ENCODE measurements around the gene SLC30A2. TPM values are rescaled to one million over a fixed set of nuclear protein-coding genes. Genes with fewer than 3 reads are reported as not detected.

Gene SLC30A2
- total and polyA plus RNA-seq, 10 of the 15 experiments (the other 5 are each of a cell fraction or from before 2014, with no cell fraction given), result 0.13 TPM; not detected in 9

DNA sequence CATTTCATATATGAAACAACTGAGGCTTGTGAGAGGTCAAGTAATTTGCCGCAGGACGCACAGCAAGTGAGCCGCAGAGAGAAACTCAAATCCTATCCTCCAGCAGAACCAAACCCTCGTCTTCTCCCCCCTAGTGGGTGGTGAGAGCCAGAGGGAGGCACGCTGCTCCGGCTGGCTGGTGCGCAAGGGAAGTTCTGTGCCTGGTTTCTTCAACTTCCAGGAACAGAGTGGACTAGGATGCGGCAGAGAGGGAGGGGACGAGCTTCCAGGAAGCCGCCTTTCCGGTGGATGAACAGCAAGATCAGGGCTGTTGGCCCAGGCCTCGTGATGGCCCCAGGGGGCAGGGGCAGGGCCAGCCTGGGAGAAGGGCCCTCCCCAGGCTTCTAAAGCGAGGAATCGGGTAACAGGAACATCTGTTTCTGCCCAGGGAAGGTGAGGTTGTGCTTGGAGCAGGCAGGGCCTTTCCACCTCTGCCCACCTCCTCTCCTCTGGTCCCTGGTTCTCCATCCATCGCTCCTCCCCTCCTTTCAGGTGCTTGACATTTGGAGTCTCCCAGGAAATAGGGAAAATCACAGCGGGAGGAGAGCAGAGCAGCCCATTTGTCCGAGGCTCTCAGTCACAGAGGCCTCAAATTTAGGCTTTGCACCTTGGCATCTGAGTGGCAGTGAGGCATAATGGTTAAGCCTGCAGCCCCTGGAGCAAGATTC, 48.9 kb upstream of the SLC30A2 start:
- ChIA-PET SMC1A (ENCODE audit: uncharacterized antibody, unreplicated experiment) (no interaction called here), RAD21 (ENCODE audit: unreplicated experiment) (no interaction called here), POLR2A (no interaction called here), CTCF (no interaction called here)
- Histone ChIP-seq H2AFZ (ENCODE audit: control insufficient read depth, low read depth, low read length) (no peak overlapping the region), H3K4me1 (ENCODE audit: control insufficient read depth, insufficient read depth, low read length) (no peaks in the 10 kb centered on the region), H3K4me2 (ENCODE audit: control insufficient read depth, insufficient read depth) (no peak overlapping the region), H4K20me1 (ENCODE audit: control insufficient read depth, insufficient read depth) (no peaks in the 10 kb centered on the region), H3K9ac (ENCODE audit: control insufficient read depth, insufficient read depth, low read length) (no peak overlapping the region), H3K4me3 (no peak overlapping the region), H3K27me3 (replicated peaks in 1 of 2; ENCODE audit: control insufficient read depth in 2 of 2, insufficient read depth in 2 of 2, low read length in 1 of 2) (peaks cover 2 to 7% of the 10 kb centered on the region in 2 experiments; a peak in 2 of 4 replicates), H3K27ac (ENCODE audit: control insufficient read depth, insufficient read depth) (no peak overlapping the region), H3K36me3 (ENCODE audit: control insufficient read depth in 2 of 2, insufficient read depth in 2 of 2, low read length in 1 of 2) (no peaks in the 10 kb centered on the region), H3K9me3 (replicated peaks; ENCODE audit: control insufficient read depth, insufficient read depth, low read length) (no peaks in the 10 kb centered on the region), H3K79me2 (ENCODE audit: control insufficient read depth, insufficient read depth, low read length) (no peaks in the 10 kb centered on the region)
- FAIRE-seq, result no peak
- no peak for ATAC-seq
- BruUV-seq (replicated peaks), result no TSS peak
- WGBS (ENCODE audit: insufficient coverage, insufficient replicate concordance, low lambda C conversion rate, missing lambda C conversion rate), result 42% methylated on average over 16 of the region's 17 CpGs
- intact Hi-C loops (cut with micrococcal nuclease; ENCODE audit: unreplicated experiment), result no loop called here
- no peak for DNase-seq (ENCODE audit: low read depth, low spot score)
- in situ Hi-C loops (cut with MboI), result no loop called here
- no peak for TF ChIP-seq SMARCA5 (IDR thresholded peaks at IDR 0.05)
- TF ChIP-seq, protein P1, sequence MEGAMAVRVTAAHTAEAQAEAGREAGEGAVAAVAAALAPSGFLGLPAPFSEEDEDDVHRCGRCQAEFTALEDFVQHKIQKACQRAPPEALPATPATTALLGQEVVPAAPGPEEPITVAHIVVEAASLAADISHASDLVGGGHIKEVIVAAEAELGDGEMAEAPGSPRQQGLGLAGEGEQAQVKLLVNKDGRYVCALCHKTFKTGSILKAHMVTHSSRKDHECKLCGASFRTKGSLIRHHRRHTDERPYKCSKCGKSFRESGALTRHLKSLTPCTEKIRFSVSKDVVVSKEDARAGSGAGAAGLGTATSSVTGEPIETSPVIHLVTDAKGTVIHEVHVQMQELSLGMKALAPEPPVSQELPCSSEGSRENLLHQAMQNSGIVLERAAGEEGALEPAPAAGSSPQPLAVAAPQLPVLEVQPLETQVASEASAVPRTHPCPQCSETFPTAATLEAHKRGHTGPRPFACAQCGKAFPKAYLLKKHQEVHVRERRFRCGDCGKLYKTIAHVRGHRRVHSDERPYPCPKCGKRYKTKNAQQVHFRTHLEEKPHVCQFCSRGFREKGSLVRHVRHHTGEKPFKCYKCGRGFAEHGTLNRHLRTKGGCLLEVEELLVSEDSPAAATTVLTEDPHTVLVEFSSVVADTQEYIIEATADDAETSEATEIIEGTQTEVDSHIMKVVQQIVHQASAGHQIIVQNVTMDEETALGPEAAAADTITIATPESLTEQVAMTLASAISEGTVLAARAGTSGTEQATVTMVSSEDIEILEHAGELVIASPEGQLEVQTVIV (IDR thresholded peaks at IDR 0.05; ENCODE audit: borderline replicate concordance, partially characterized antibody), result no peak
- no peak for TF ChIP-seq ASH2L (IDR thresholded peaks at IDR 0.05; ENCODE audit: borderline replicate concordance, low read depth)
- no peak for TF ChIP-seq SUZ12 (IDR thresholded peaks at IDR 0.05; ENCODE audit: unreplicated experiment)
- TF ChIP-seq RB1 (IDR thresholded peaks at IDR 0.05; ENCODE audit: borderline replicate concordance), result no peak
- no peak for TF ChIP-seq JUND (IDR thresholded peaks at IDR 0.05; ENCODE audit: low read depth, low read length)
- TF ChIP-seq CBFB (IDR thresholded peaks at IDR 0.05; ENCODE audit: low read depth), result no peak
- TF ChIP-seq SMC3 (IDR thresholded peaks at IDR 0.05; ENCODE audit: borderline replicate concordance, low read length), result no peak
- TF ChIP-seq ZNF274 (IDR thresholded peaks at IDR 0.05; ENCODE audit: insufficient read depth, insufficient read length), result no peak
- TF ChIP-seq MTA3 (IDR thresholded peaks at IDR 0.05; ENCODE audit: borderline replicate concordance, low read length), result no peak
- TF ChIP-seq, protein P2, sequence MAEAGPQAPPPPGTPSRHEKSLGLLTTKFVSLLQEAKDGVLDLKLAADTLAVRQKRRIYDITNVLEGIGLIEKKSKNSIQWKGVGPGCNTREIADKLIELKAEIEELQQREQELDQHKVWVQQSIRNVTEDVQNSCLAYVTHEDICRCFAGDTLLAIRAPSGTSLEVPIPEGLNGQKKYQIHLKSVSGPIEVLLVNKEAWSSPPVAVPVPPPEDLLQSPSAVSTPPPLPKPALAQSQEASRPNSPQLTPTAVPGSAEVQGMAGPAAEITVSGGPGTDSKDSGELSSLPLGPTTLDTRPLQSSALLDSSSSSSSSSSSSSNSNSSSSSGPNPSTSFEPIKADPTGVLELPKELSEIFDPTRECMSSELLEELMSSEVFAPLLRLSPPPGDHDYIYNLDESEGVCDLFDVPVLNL (IDR thresholded peaks at IDR 0.05; ENCODE audit: low read depth, low read length), result no peak
- no peak for TF ChIP-seq RBBP5 (conservative IDR thresholded peaks at IDR 0.05)
- TF ChIP-seq CREM (IDR thresholded peaks at IDR 0.05; ENCODE audit: low read depth), result no peak
- TF ChIP-seq, protein P3, sequence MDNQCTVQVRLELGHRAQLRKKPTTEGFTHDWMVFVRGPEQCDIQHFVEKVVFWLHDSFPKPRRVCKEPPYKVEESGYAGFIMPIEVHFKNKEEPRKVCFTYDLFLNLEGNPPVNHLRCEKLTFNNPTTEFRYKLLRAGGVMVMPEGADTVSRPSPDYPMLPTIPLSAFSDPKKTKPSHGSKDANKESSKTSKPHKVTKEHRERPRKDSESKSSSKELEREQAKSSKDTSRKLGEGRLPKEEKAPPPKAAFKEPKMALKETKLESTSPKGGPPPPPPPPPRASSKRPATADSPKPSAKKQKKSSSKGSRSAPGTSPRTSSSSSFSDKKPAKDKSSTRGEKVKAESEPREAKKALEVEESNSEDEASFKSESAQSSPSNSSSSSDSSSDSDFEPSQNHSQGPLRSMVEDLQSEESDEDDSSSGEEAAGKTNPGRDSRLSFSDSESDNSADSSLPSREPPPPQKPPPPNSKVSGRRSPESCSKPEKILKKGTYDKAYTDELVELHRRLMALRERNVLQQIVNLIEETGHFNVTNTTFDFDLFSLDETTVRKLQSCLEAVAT (IDR thresholded peaks at IDR 0.05), result no peak
- no peak for TF ChIP-seq MTA2 (IDR thresholded peaks at IDR 0.05; ENCODE audit: low read depth)
- no peak for TF ChIP-seq HDAC6 (IDR thresholded peaks at IDR 0.05; ENCODE audit: unreplicated experiment)
- TF ChIP-seq, protein P4, sequence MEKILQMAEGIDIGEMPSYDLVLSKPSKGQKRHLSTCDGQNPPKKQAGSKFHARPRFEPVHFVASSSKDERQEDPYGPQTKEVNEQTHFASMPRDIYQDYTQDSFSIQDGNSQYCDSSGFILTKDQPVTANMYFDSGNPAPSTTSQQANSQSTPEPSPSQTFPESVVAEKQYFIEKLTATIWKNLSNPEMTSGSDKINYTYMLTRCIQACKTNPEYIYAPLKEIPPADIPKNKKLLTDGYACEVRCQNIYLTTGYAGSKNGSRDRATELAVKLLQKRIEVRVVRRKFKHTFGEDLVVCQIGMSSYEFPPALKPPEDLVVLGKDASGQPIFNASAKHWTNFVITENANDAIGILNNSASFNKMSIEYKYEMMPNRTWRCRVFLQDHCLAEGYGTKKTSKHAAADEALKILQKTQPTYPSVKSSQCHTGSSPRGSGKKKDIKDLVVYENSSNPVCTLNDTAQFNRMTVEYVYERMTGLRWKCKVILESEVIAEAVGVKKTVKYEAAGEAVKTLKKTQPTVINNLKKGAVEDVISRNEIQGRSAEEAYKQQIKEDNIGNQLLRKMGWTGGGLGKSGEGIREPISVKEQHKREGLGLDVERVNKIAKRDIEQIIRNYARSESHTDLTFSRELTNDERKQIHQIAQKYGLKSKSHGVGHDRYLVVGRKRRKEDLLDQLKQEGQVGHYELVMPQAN (conservative IDR thresholded peaks at IDR 0.05), result no peak
